ENCODE data around the gene DLAT.
"Not testable (repeated sequence)": the region's sequence is repeated elsewhere in the genome, so short reads cannot be mapped to it uniquely, and the experiment has no call there.

Gene DLAT

GRCh38 chr11:112005422-112006094, 19.6 kb upstream of the DLAT start:
- no peak for DNase-seq

- not testable (repeated sequence) for DNase-seq
Measured at GRCh38 chr11:112006095-112006441, 19.1 kb upstream of the DLAT start.

DNA sequence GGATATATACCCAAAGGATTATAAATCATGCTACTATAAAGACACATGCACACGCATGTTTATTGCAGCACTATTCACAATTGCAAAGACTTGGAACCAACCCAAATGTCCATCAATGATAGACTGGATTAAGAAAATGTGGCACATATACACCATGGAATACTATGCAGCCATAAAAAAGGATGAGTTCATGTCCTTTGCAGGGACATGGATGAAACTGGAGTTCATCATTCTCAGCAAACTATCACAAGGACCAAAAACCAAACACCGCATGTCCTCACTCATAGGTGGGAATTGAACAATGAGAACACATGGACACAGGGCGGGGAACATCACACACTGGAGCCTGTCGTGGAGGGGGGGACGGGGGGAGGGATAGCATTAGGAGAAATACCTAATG, 13.8 kb upstream of the DLAT start:
- not testable (repeated sequence) for DNase-seq

DNA sequence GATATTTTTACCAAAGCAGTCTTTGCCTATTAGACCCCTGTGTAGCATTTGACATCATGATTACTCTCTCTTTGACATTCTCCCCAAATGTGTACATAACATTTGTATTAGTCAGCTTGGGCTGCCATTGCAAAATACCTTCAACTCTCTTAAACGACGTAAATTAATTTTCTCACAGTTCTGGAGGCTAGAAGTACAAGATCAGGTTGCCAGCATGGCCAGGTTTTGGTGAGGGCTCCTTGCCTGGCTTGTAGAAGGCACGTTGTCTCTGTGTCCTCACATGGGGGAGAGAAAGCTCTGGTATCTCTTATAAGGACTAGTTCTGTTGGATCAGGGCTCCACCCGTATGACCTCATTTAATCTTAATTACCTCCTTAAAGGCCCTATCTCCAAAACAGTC, 12.3 kb upstream of the DLAT start:
- no peak for DNase-seq

GRCh38 chr11:112013497-112014164, 11.6 kb upstream of the DLAT start:
- DNase-seq: no peak

- no peak for DNase-seq
Measured at GRCh38 chr11:112016088-112016764, 9.0 kb upstream of the DLAT start.

- no peak for DNase-seq
Measured at GRCh38 chr11:112016765-112017376, 8.3 kb upstream of the DLAT start.

- no peak for DNase-seq
Measured at GRCh38 chr11:112017538-112017937, 7.7 kb upstream of the DLAT start.

DNA sequence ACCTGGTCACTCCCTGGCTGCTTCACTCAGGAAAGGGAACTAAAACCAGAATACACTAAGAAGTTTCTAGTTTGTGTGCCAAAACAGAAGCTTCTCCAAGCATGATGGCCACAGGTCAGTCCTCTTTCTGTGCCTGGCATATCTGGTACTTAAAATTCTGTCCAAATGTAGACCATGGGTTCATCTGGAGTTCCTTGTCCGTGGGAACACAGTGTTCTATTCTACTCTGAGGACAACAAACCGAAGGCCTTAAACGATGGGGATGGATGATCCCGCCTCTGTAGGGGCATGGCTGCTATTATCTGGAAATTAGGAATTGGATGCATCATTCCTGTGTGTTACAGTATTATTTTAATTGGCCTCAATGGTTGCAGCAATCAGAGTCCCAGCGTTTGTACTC, 6.1 kb upstream of the DLAT start:
- no peak for DNase-seq

DNA sequence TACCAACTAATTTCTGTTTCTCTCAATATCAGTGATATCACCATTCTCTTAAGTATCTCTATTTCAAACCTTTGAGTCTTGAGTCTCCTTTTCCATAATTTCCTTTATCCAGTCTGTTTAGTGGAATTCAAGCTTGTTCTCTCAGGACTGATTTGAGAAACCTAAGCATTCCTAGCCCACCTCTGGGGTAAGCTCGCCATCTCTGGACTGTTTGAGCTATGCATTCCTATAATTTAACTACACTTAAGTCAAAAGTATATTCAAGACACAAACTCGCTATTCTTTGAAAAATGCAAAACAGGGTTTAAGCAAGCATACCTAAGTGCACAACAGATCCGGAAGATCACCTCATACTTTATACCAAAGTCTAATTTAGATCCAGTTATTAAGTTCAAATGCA, 2.1 kb upstream of the DLAT start:
- no peak for DNase-seq

DNA sequence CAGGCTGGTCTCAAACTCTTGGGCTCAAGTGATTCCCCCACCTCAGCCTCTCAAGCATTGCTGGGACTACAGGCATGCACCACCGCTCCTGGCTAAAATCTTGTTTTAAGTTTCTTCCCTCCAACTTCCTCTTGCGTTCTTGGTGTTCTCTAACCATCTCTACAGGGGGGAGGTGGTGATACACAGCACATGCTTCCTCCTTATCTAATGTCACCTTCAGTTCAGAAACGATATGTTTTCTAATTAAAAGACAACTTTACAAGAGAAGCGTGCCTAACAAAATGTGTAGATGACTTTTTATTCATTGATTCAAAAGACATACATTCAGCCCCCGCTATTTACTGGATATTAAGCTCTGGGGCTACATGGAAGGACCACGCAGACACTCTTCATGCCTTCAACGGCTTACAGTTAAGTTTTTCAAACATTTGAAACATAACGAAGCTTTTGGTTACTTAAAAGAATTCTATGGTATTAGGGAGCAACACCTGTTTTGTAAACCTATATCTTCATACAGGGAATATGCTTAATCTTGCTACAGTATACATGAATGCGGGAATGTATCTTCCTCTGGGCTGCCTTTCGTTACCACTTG, 933 bp upstream of the DLAT start:
- no peak for DNase-seq

DNA sequence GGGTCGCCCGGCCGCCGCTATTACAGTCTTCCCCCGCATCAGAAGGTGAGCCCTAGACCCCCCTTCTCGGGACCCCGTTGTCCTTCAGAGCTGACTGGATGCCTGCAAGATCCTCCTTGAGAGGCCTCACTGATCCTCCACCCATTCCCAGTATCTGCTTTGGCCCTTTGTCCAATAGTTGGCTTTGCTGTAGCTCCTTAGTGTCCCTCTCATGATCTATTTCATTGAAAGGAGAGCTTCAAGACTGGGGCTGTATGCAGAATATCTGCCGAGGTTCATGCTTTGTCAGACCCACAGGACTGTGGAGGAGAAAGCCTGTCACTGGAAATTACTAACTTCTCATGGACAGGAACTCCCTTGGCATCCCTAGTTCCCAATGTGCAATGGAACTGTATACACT, 499 bp downstream of the DLAT start:
- DNase-seq: no peak

GRCh38 chr11:112026784-112027410, 1.7 kb downstream of the DLAT start:
- not testable (repeated sequence) for DNase-seq

- no peak for DNase-seq
Measured at GRCh38 chr11:112029460-112029859, 4.3 kb downstream of the DLAT start.

DNA sequence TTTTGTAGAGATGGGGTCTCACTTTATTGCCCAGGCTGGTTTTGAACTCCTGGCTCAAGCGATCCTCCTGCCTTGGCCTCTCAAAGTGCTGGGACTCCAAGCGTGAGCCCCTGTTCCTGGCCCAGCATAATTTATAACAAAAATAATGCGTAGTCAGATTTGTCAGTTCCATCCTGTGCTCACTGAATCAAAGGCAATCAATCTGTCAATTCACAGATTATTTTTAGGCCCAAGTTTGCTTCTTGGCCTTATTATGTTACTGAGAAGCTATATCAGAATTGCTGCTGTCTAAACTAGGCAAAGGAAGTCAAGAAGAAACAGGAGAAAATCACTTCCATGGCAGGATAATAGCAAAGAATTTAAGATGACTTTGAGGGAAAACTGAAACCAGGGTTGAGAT, 8.7 kb downstream of the DLAT start:
- no peak for DNase-seq

GRCh38 chr11:112037527-112037926, 12.3 kb downstream of the DLAT start:
- no peak for DNase-seq

DNA sequence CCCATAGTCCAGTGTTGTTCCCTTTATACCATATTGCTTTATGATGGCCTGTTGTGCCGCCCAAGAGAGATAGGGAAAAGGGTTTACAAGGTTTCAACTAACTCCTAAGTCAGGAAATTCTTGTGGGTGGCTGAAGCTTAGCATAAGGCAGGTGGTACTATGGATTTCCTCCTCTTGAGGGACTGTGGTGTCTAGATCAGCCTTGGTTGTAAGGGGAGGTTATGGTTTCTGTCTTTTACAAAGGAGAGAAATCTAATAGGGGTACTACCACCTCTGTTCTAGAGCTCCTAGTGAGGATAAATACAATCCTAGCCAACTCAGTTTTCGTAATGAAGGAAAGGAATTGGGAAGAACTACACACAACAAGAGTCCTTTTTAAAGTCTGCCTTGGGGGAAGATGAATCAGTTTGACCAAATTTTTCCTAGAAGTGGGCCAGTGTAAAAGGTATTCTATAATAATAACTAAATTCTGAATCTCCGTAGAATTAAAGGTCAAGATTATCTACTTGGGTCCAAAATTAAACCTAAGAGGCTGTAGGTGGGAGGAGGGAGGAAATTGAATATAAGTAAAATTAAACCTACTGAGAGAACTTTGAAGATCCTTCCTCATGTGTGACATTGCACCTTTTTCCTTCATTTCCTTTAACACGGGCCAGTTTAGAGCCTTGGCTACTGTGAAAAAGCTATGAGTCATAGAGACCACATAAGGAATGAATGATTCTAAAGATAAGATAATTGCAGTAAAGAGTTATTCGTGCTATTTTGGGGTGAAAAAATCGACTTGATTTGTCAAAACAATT, 17.2 kb downstream of the DLAT start:
- DNase-seq: no peak

DNA sequence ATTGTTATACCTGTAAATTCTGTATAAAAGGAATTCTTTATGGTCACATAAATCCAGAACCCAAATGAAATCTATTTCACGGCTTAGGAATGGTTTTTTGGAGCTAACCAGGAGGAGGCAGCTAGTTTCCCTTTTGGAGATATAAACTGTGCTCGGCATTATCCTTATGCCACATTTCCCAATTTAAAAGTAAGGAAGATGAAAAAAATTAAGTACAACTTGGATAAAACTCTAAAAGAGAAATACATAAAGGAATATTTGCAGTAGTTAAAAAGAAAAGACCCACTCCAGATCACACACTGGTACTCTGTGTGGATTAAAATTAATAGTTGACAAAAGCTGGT, 17.7 kb downstream of the DLAT start:
- no peak for DNase-seq

- DNase-seq: no peak
Measured at GRCh38 chr11:112044961-112045360, 19.8 kb downstream of the DLAT start.

DNA sequence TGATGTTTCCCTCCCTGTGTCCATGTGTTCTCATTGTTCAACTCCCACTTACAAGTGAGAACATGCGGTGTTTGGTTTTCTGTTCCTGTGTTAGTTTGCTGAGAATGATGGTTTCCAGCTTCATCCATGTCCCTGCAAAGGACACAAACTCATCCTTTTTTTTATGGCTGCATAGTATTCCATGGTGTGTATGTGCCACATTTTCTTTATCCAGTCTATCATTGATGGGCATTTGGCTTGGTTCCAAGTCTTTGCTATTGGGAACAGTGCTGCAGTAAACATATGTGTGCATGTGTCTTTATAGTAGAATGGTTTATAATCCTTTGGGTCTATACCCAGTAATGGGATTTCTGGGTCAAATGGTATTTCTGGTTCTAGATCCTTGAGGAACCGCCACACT, 21.4 kb downstream of the DLAT start:
- not testable (repeated sequence) for DNase-seq

- not testable (repeated sequence) for DNase-seq
Measured at GRCh38 chr11:112048256-112048655, 23.0 kb downstream of the DLAT start.

DNA sequence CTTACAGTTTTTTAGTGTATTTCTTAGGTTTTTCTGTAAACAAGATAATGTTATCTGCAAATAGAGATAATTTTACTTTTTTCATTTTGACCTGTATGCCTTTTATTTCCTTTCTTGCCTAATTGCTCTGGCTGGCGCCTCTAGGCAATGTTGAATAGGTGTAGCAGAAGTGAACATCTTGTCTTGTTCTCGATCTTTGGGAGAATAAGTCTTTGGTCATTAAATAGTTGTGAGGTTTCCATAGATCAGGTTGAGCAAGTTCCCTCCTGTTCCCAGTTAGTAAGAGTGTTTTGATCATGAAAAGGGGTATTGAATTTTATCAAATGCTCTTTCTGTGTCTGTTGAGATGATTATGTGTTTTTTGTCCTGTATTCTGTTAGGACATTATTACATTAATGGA, 24.6 kb downstream of the DLAT start:
- DNase-seq: no peak
